IMR-90 (cell line): Measurements from ENCODE around the gene ARF6. TPM values are rescaled to one million over a fixed set of nuclear protein-coding genes. Genes with fewer than 3 reads are reported as not detected.

Source experiments
- ATAC-seq: fragments of 200-7000 bp; cut with Tn5 transposase; 2 replicates; pipeline ENCODE4 v1.9.1; 2020; ENCODE audit warnings: low read depth, mild to moderate bottlenecking, moderate library complexity
- BruUV-seq: library from RNA; stranded (reverse); fragments of 400-500 nt; replicated peaks from 2 replicates; lab custom pipeline; 2021; lab: Mats Ljungman, UMichigan
- CTCF ChIA-PET: fragments of 300-600 bp; formaldehyde crosslinking; extraction: SDS; loops from one replicate; lab custom pipeline; 2021; ENCODE audit warnings: antibody characterized with exemption; lab: Yijun Ruan, JAX
- POLR2A ChIA-PET: fragments of 300-600 bp; sonication (Branson Sonifier 250); formaldehyde crosslinking; loops from one replicate; lab custom pipeline; 2022; ENCODE audit warnings: antibody characterized with exemption; ENCODE audit not compliant: unreplicated experiment; lab: Charles Lee
- DNase-seq: peaks from one replicate; pipeline ENCODE4 v3.0.0; 2013
- H2AFZ ChIP-seq: replicated peaks from 2 replicates; pipeline ENCODE3; 2013; ENCODE audit warnings: low read length, mild to moderate bottlenecking; ENCODE audit not compliant: poor library complexity
- H2AK5ac ChIP-seq: 2 replicates; pipeline ENCODE4 v1.6.1; 2013; ENCODE audit warnings: low read depth, low read length, inconsistent platforms
- H2AK9ac ChIP-seq: replicated peaks from 2 replicates; pipeline ENCODE3; 2013; ENCODE audit warnings: mild to moderate bottlenecking, low read depth, low read length, moderate library complexity; ENCODE audit not compliant: poor library complexity
- H2BK120ac ChIP-seq: 2 replicates; pipeline ENCODE4 v1.6.1; 2013; ENCODE audit warnings: low read depth, low read length, inconsistent platforms
- H2BK15ac ChIP-seq: 3 replicates; pipeline ENCODE4 v1.6.1; 2013; ENCODE audit warnings: low read depth, low read length, inconsistent platforms
- H2BK20ac ChIP-seq: 2 replicates; pipeline ENCODE4 v1.6.1; 2013; ENCODE audit warnings: low read depth, mild to moderate bottlenecking, inconsistent platforms, low read length, moderate library complexity
- H2BK5ac ChIP-seq: 2 replicates; pipeline ENCODE4 v1.6.1; 2013; ENCODE audit warnings: mild to moderate bottlenecking, low read depth, low read length, inconsistent platforms; ENCODE audit not compliant: poor library complexity, severe bottlenecking
- H3K14ac ChIP-seq: replicated peaks from 2 replicates; pipeline ENCODE4 v1.6.1; 2013; ENCODE audit warnings: low read depth, low read length, inconsistent platforms
- H3K18ac ChIP-seq: 2 replicates; pipeline ENCODE4 v1.6.1; 2013; ENCODE audit warnings: low read depth, low read length, control low read depth
- H3K23ac ChIP-seq: 2 replicates; pipeline ENCODE4 v1.6.1; 2013; ENCODE audit warnings: low read depth, low read length, inconsistent platforms
- H3K27ac ChIP-seq: 2 replicates; pipeline ENCODE4 v1.5.1; 2013; ENCODE audit warnings: mild to moderate bottlenecking, control low read depth, low read length; ENCODE audit not compliant: insufficient read depth
- H3K27me3 ChIP-seq: 2 replicates; pipeline ENCODE4 v1.6.1; 2013; ENCODE audit warnings: low read length; ENCODE audit not compliant: control insufficient read depth, insufficient read depth
- H3K36me3 ChIP-seq: 2 replicates; pipeline ENCODE4 v1.6.1; 2013; ENCODE audit warnings: low read length, mixed read lengths; ENCODE audit not compliant: control insufficient read depth, insufficient read depth
- H3K4ac ChIP-seq: 2 replicates; pipeline ENCODE4 v1.6.1; 2013; ENCODE audit warnings: low read depth, low read length, inconsistent platforms
- H3K4me1 ChIP-seq: 2 replicates; pipeline ENCODE4 v1.6.1; 2013; ENCODE audit warnings: low read length, mixed read lengths; ENCODE audit not compliant: control insufficient read depth, insufficient read depth
- H3K4me2 ChIP-seq: 2 replicates; pipeline ENCODE4 v1.6.1; 2013; ENCODE audit warnings: low read depth, mild to moderate bottlenecking, control low read depth, low read length, moderate library complexity
- H3K4me3 ChIP-seq: 2 replicates; pipeline ENCODE4 v1.5.1; 2013; ENCODE audit warnings: low read depth, mild to moderate bottlenecking, control low read depth, low read length, moderate library complexity; ENCODE audit not compliant: insufficient read depth
- H3K56ac ChIP-seq: 2 replicates; pipeline ENCODE4 v1.6.1; 2013; ENCODE audit warnings: low read length, inconsistent platforms; ENCODE audit not compliant: insufficient read depth; ENCODE audit errors: extremely low read depth
- H3K79me1 ChIP-seq, 2 experiments: 2 replicates each; pipeline ENCODE4 v1.6.1; 2013; ENCODE audit warnings: low read length in 2 of 2, inconsistent platforms in 1 of 2, low read depth in 1 of 2
- H3K9ac ChIP-seq: 2 replicates; pipeline ENCODE4 v1.6.1; 2013; ENCODE audit warnings: low read depth, low read length, control low read depth
- H3K9me1 ChIP-seq: 2 replicates; pipeline ENCODE4 v1.6.1; 2013; ENCODE audit warnings: low read length, inconsistent platforms; ENCODE audit not compliant: insufficient read depth
- H3K9me3 ChIP-seq: 2 replicates; pipeline ENCODE4 v1.6.1; 2013; ENCODE audit warnings: low read length; ENCODE audit not compliant: control insufficient read depth, insufficient read depth
- H4K20me1 ChIP-seq: 2 replicates; pipeline ENCODE4 v1.6.1; 2013; ENCODE audit warnings: low read length, inconsistent platforms; ENCODE audit not compliant: insufficient read depth
- H4K5ac ChIP-seq: 2 replicates; pipeline ENCODE4 v1.6.1; 2013; ENCODE audit warnings: mild to moderate bottlenecking, low read depth, low read length, control low read depth
- H4K8ac ChIP-seq, 2 experiments: 2 replicates each; pipeline ENCODE4 v1.6.1; 2013; ENCODE audit warnings: low read depth in 2 of 2, low read length in 2 of 2, control low read depth in 1 of 2, inconsistent platforms in 1 of 2
- H4K91ac ChIP-seq: 2 replicates; pipeline ENCODE4 v1.6.1; 2013; ENCODE audit warnings: low read depth, low read length, inconsistent platforms; ENCODE audit not compliant: insufficient read depth
- BHLHE40 ChIP-seq: fragments of 150-350 bp; IDR thresholded peaks from 2 replicates; pipeline ENCODE4 v1.6.1; 2016; ENCODE audit warnings: mild to moderate bottlenecking, low read depth, low read length
- CEBPB ChIP-seq: IDR thresholded peaks from 2 replicates; pipeline ENCODE4 v1.6.1; 2012; ENCODE audit warnings: low read depth, low read length, improper control_type of control experiment
- FOS ChIP-seq: fragments of 150-350 bp; IDR thresholded peaks from 2 replicates; pipeline ENCODE4 v1.6.1; 2016; ENCODE audit warnings: low read depth, low read length
- MAFK ChIP-seq: IDR thresholded peaks from 2 replicates; pipeline ENCODE4 v1.6.1; 2012; ENCODE audit warnings: low read depth, low read length, improper control_type of control experiment
- NFE2L2 ChIP-seq: fragments of 150-350 bp; IDR thresholded peaks from 2 replicates; pipeline ENCODE4 v1.6.1; 2016; ENCODE audit warnings: low read depth, mild to moderate bottlenecking, low read length
- POLR2A ChIP-seq: IDR thresholded peaks from 2 replicates; pipeline ENCODE4 v1.6.1; 2012; ENCODE audit warnings: mild to moderate bottlenecking, low read depth, low read length
- RAD21 ChIP-seq: IDR thresholded peaks from 2 replicates; pipeline ENCODE4 v1.6.1; 2012; ENCODE audit warnings: low read length, improper control_type of control experiment
- RCOR1 ChIP-seq: IDR thresholded peaks from 2 replicates; pipeline ENCODE4 v1.6.1; 2012; ENCODE audit warnings: mild to moderate bottlenecking, low read length, improper control_type of control experiment; ENCODE audit not compliant: insufficient replicate concordance
- WGBS, 2 experiments: methylation state at CpG; one replicate each; pipeline versions ENCODE4 v1.1.5 to v1.1.7; 2013; ENCODE audit warnings: missing lambda C conversion rate in 2 of 2; ENCODE audit not compliant: insufficient read length in 1 of 2; ENCODE audit errors: extremely low coverage in 2 of 2; 5-methylcytosine and 5-hydroxymethylcytosine counted together
- dilution Hi-C: fragments of 300-500 bp; cut with HindIII; formaldehyde crosslinking; loops from one replicate; pipeline ENCODE4 v1.14.3; 2018; ENCODE audit warnings: low sequenced_read_pairs; ENCODE audit not compliant: unreplicated experiment
- in situ Hi-C: fragments of 300-500 bp; cut with MboI; formaldehyde crosslinking; loops from 3 replicates; pipeline ENCODE4 v1.14.3; 2019; ENCODE audit warnings: low sequenced_read_pairs, inconsistent platforms, mixed read lengths
- intact Hi-C: fragments of 100-400 bp; cut with micrococcal nuclease; formaldehyde crosslinking; loops from 2 replicates; pipeline ENCODE4 v1.10.0; 2022
- polyA plus RNA-seq, 3 experiments: library from polyadenylated mRNA; depleted of rRNA; stranded (reverse); fragments of >200 nt; gene quantifications; 2 replicates each; pipeline ENCODE4 v1.2.3, GENCODE V29; 2012; ENCODE audit warnings: low replicate concordance in 1 of 3
- total RNA-seq: library from RNA; depleted of rRNA; stranded (reverse); fragments of >200 nt; gene quantifications from 2 replicates; pipeline ENCODE4 v1.2.3, GENCODE V29; 2012
- TF ChIP-seq, protein P1 (sequence below): fragments of 150-350 bp; IDR thresholded peaks from 2 replicates; pipeline ENCODE4 v1.6.1; 2017; ENCODE audit warnings: mild to moderate bottlenecking, antibody characterized with exemption, low read length, low read depth
- TF ChIP-seq, protein P2 (sequence below): fragments of 150-350 bp; IDR thresholded peaks from 2 replicates; pipeline ENCODE4 v1.6.1; 2016; ENCODE audit warnings: low read depth, mild to moderate bottlenecking, low read length, moderate library complexity, borderline replicate concordance
- TF ChIP-seq, protein P3 (sequence below): conservative IDR thresholded peaks from 2 replicates; pipeline ENCODE4 v1.5.1; 2012; ENCODE audit warnings: mild to moderate bottlenecking, low read depth, low read length, improper control_type of control experiment

Gene ARF6
- total and polyA plus RNA-seq, 2 of the 4 experiments (the other 2 are of a cell fraction): 32.1 to 40.1 TPM

DNA sequence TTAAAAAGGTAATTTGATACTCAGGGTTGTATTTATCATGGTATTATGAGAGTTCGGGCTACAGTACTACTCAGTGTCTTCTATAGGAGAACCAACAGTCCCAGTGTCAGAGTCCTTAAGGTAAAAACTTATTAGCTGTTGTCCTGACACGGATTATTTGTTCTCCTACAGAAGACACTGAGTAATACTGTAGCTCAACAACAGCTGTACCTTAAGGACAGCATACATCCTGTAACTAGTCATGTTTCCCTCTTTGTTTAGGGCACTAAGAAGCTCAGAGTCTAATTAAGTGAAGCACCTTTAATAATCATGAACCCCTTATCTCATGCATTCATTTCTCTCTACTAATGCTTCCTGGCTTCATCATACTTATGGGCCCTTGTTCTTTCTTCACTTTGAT lies 33.9 kb downstream of the ARF6 start:
- no peak overlapping the region for H3K4me3 ChIP-seq
- 100% methylated on average over 1 of the region's 2 CpGs; no CpG with 5 or more reads in 1 of the 2 experiments for WGBS, 2 experiments
- DNase-seq (no peak), ATAC-seq (no peak)
- H3K79me1 ChIP-seq: no peaks in the 10 kb centered on the region
- H2BK20ac ChIP-seq: no peak overlapping the region
- H3K4me2 ChIP-seq: no peak overlapping the region
- ChIA-PET CTCF (no interaction called here), POLR2A (no interaction called here)
- no peak overlapping the region for H3K4ac ChIP-seq
- no peaks in the 10 kb centered on the region for H4K20me1 ChIP-seq
- peaks cover 4% of the 10 kb centered on the region; the same call in 1 of the 2 replicates for H3K4me1 ChIP-seq
- BruUV-seq: no TSS peak
- no peak overlapping the region for H3K23ac ChIP-seq
- H2AK9ac ChIP-seq: no peak overlapping the region
- TF ChIP-seq, protein P1, sequence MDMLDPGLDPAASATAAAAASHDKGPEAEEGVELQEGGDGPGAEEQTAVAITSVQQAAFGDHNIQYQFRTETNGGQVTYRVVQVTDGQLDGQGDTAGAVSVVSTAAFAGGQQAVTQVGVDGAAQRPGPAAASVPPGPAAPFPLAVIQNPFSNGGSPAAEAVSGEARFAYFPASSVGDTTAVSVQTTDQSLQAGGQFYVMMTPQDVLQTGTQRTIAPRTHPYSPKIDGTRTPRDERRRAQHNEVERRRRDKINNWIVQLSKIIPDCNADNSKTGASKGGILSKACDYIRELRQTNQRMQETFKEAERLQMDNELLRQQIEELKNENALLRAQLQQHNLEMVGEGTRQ: no peak
- TF ChIP-seq POLR2A (no peak), NFE2L2 (no peak), CEBPB (no peak), RCOR1 (no peak), FOS (no peak), BHLHE40 (no peak), RAD21 (no peak), MAFK (no peak)
- TF ChIP-seq, protein P2, sequence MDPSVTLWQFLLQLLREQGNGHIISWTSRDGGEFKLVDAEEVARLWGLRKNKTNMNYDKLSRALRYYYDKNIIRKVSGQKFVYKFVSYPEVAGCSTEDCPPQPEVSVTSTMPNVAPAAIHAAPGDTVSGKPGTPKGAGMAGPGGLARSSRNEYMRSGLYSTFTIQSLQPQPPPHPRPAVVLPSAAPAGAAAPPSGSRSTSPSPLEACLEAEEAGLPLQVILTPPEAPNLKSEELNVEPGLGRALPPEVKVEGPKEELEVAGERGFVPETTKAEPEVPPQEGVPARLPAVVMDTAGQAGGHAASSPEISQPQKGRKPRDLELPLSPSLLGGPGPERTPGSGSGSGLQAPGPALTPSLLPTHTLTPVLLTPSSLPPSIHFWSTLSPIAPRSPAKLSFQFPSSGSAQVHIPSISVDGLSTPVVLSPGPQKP: no peak
- TF ChIP-seq, protein P3, sequence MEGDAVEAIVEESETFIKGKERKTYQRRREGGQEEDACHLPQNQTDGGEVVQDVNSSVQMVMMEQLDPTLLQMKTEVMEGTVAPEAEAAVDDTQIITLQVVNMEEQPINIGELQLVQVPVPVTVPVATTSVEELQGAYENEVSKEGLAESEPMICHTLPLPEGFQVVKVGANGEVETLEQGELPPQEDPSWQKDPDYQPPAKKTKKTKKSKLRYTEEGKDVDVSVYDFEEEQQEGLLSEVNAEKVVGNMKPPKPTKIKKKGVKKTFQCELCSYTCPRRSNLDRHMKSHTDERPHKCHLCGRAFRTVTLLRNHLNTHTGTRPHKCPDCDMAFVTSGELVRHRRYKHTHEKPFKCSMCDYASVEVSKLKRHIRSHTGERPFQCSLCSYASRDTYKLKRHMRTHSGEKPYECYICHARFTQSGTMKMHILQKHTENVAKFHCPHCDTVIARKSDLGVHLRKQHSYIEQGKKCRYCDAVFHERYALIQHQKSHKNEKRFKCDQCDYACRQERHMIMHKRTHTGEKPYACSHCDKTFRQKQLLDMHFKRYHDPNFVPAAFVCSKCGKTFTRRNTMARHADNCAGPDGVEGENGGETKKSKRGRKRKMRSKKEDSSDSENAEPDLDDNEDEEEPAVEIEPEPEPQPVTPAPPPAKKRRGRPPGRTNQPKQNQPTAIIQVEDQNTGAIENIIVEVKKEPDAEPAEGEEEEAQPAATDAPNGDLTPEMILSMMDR: no peak
- no peaks in the 10 kb centered on the region for H3K36me3 ChIP-seq
- H2BK15ac ChIP-seq: no peak overlapping the region
- H3K27me3 ChIP-seq: no peaks in the 10 kb centered on the region
- intact Hi-C loops (no loop called here), dilution Hi-C loops (no loop called here), in situ Hi-C loops (no loop called here)
- H2BK5ac ChIP-seq: no peak overlapping the region
- no peak overlapping the region for H4K91ac ChIP-seq
- no peak overlapping the region for H2AK5ac ChIP-seq
- no peak overlapping the region for H3K9ac ChIP-seq
- H3K9me3 ChIP-seq: no peaks in the 10 kb centered on the region
- H2AFZ ChIP-seq: no peak overlapping the region
- no peak overlapping the region for H4K8ac ChIP-seq
- H2BK120ac ChIP-seq: 0 out of 2 replicates have a peak overlapping the region, but pooled peaks have one; percentile 12
- H4K5ac ChIP-seq: no peak overlapping the region
- H3K18ac ChIP-seq: no peak overlapping the region
- H3K56ac ChIP-seq: no peak overlapping the region
- H3K9me1 ChIP-seq: no peaks in the 10 kb centered on the region; the same call in 1 of the 2 replicates
- no peak overlapping the region for H3K27ac ChIP-seq
- no peak overlapping the region; the same call in 1 of the 2 replicates for H3K14ac ChIP-seq
